HG03469 (cell line): ENCODE data around the gene SMIM5.
"Not testable (repeated sequence)": the region's sequence is repeated elsewhere in the genome, so short reads cannot be mapped to it uniquely, and the experiment has no call there.

Experiments used
- ATAC-seq: cut with Tn5 transposase; IDR thresholded peaks from one replicate; pipeline ENCODE4 v1.9.1; 2021; ENCODE audit warnings: mild to moderate bottlenecking, moderate library complexity, moderate number of reproducible peaks; ENCODE audit not compliant: unreplicated experiment

SMIM5 gene

GRCh38 chr17:75624021-75624420 lies 9.2 kb upstream of the SMIM5 start:
- ATAC-seq, result no peak

GRCh38 chr17:75624714-75625345 lies 8.4 kb upstream of the SMIM5 start:
- ATAC-seq, result no peak

GRCh38 chr17:75625813-75626486 lies 7.3 kb upstream of the SMIM5 start:
- no peak for ATAC-seq

- no peak for ATAC-seq
Measured at GRCh38 chr17:75626496-75627038, 6.7 kb upstream of the SMIM5 start.

DNA sequence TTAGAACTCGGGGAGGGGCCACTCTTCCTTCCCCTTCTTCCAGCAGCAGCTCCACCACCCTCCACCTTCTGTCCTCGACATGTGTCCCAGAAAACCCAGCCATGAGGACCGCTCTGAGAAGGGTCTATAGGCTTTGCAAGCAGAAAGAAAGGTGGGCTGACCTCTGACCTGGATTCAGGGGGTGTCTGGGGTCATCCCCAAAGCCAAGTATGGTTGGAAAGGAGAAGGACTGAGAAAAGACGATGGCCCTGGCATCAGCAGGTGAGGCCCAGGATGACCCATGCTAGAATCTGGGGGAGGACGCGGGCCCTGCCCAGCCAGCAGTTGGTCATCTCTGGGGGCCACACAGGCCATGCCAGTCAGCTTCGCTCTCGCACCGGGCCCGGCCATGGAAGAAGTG lies 6.1 kb upstream of the SMIM5 start:
- no peak for ATAC-seq

- no peak for ATAC-seq
Measured at GRCh38 chr17:75628425-75628824, 4.8 kb upstream of the SMIM5 start.

DNA sequence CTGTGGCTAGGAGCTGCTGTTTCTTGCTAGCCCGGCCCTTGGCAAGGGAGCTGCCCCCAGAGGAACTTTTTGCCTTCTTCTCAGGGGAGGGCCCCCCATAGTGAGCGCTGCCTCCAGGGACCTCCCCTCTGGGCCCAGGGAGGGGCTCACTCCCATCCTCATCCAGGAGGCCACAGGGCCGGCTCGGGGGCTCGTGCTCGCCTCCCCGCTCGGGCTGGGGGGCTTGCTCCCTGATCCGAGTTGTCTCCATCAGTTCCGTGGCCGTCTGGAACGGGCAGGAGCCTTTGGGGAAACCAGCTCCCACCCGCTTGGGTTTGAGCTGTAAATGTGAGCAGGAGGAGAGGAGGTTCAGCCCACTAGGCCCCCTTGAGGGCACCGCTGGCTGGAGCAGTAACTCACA lies 4.1 kb upstream of the SMIM5 start:
- ATAC-seq, result no peak

DNA sequence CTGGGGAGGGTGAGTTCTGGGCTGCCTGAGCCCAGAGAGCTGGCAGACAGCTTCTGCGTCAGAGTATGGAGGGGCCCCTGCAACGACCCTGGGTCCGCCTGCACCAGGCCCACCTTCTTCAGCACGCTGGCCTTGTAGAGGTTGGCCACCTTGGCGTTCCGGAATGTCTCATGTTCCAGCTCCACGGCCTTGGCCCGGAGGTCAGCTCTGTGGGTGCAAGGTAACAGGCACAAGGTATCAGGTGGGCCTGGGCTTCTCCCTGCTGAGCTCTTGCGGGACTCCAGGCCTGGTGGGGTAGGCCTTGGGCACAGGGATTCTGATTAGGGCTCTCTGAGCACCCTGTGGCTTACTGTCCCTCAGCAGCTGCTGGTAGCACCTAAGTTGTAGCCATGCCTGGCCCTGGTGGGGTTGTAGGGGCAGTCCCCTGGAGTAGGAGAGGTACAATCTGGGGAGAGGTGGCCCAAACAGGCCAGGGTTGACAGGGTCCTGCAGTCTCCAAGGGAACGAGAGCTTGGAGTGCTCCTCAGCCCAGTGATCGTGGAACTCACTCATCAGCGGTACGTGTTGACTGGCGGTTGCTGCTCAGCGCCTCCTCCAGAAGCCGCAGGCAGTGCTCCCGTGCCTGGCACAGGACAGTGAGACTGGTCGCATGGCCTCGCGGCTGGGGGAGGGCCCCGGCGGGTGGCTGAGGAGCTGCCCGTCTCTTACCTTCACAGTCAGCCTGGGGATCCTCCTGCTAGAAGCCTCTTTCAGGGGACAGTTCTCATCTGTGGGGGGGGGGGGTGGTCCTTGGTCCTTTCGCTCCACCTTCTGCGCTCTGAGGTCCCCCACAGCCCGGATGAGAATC lies 2.9 kb upstream of the SMIM5 start:
- ATAC-seq, result no peak

- no peak for ATAC-seq
Measured at GRCh38 chr17:75631353-75631752, 1.9 kb upstream of the SMIM5 start.

GRCh38 chr17:75632428-75632827 lies 806 bp upstream of the SMIM5 start:
- no peak for ATAC-seq

GRCh38 chr17:75633486-75634375 lies 497 bp downstream of the SMIM5 start:
- ATAC-seq, result no peak

DNA sequence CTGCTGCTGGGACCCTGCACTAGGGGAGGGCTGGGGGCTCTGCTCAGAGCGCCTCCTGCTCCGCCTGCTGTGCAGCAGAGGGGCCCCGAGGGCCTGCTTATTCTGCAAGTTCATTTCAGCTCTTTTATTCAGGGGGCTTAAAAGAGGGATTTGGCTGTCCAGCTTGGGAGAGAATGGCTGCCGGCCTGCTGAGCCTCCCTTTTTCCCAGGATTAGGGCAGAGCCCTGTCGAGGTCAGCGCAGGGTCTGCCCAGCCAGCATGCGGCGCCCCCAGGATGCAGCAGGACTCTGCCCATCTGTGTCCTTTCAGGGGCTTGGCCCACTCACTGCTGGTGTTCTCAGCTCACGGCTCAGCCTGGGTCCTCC lies 1.1 kb downstream of the SMIM5 start:
- no peak for ATAC-seq

DNA sequence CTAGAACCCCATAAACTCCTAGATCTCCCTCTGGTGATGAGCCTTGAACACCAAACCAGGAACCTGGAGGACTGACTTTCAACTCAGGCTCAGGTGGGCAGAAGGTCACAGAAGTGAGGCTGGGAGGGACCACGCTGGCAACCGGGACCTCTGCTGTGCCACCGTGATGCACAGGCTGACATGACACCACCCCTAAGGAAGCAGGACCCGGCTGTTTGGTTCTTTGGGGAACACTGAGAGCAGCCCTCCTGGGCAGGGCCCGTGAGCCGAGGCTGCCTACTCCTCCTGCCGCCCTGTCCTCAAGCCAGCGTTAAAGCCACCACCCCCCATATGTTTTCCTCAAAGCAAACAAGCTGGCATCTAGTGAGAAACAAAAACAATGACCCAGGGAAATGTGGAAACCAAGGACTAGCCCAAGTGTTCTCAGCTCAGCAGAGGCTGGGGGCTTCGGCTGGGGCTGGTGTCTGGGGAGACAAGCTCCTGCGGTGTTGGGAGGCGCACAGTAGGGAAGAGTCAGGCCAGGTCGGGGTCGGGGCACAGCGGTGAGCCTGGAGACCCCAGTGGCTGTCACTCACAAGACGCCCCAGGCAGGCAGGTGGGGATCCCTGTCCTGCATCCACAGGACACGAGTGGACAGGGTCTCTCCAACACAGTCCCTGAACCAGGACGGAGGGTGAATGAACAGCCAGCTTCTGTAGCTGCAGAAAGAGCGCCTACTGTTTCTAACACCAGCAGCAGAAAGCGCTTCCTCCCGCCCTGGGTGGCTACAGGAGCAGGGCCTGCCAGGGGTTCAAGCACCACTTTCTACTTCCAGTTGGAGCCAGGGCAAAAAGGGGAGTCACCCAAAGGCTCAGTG lies 1.7 kb downstream of the SMIM5 start:
- ATAC-seq, result no peak

DNA sequence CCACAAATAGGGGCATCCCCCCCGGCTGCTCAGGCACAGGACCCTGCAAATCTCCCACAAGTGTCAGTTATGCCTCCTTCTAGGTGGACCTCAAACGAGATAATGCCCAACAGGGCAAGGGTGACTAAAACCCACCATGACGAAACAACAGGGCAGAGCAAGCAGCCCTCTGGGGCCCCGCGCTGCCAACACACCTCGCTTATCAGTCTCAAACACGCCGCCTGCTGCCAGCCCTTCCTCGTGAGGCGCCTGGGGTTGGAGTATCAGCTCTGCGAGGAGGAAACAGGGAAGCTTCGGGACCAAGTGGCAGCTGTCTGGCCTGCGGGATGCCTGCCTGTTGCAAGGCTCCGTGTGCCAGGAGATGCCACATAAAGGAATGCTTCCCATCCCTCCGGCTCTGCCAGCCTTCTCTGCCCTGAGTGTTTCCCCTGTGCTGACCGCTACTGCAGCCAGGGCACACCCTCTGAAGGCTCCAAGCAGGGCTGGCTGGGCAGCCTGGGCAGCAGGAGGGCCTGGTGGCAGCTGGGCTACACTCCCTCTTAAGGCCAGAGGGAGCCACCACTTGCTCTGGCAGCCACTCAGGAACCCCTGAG lies 2.5 kb downstream of the SMIM5 start:
- ATAC-seq, result no peak

GRCh38 chr17:75636381-75637142 lies 3.3 kb downstream of the SMIM5 start:
- no peak for ATAC-seq

- no peak for ATAC-seq
Measured at GRCh38 chr17:75637143-75637538, 3.9 kb downstream of the SMIM5 start.

DNA sequence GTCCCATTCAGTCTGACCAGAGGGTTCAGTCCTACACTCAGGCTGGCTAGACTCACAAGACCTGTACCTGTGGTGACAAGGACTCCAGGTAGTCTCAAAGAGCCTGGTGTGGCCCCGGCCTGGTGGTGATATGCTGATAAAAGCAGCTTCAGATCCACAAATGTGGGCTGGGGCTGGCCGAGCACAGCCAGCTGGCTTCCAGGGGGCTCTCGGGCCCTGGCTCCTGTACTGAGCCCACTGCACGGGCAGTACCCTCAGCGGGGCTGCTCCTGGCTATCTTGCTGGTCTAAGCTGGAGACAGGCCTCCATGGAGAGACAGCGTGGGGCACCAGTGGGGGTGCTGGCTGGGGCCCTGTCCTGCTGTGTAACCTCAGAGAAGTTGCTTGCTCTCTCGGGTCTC lies 4.3 kb downstream of the SMIM5 start:
- ATAC-seq, result no peak

DNA sequence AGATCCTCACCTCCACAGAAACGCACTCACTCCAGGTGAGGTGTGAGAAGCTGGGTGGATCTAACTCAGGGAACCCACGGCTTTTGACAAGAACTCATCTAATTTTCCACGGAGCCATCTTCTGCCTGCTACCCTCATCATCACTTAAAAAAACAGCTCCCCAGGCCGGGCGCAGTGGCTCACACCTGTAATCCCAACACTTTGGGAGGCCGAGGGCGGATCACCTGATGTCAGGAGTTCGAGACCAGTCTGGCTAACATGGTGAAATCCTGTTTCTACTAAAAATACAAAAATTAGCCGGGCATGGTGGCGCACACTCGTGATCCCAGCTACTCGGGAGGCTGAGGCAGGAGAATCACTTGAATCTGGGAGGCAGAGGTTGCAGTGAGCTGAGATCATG lies 4.8 kb downstream of the SMIM5 start:
- ATAC-seq, result not testable (repeated sequence)

DNA sequence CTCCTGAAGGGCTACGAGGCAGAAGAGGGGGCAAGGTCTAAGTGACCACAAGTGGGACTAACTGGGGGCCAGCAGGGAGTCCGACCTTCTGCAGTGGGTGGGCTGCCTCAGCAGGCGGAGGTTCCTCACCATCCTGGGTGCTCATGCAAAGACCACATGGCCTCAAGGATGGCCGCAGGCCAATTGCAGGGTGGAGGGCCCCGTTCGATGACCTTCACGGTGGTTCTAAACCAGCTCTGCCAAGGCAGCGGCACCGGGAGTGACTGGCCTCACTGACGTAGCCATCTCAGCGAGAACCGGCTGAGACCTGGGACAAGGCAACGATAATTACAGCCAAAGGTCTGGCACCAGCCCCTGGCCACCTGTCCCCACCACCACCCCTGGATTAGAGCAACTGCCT lies 5.7 kb downstream of the SMIM5 start:
- no peak for ATAC-seq
